Natural killer cell treated with Interleukin-12 subunit alpha and Interleukin-12 subunit beta and Interleukin-15 and Interleukin-18, amount 100 ng/mL, for 72 hours (primary cell): ENCODE data around the gene ZCWPW1. TPM values are rescaled to one million over a fixed set of nuclear protein-coding genes. Genes with fewer than 3 reads are reported as not detected.

Source experiments
- ATAC-seq, 2 donors: fragments of 150-1000 bp; cut with Tn5 transposase in 1 of 2; sonication (Bioruptor Pico), chemical (Tn5 transposase) in 1 of 2; 2 replicates each; pipeline ENCODE4 v1.10.0; 2021
- DNase-seq: peaks from one replicate; pipeline ENCODE4 v3.0.0; 2022; ENCODE audit warnings: low spot score
- H3K27ac Mint-ChIP-seq, 2 donors: 1 replicate in 1 of 2; 2 replicates in 1 of 2; pipeline ENCODE4 v1.8.0; 2022; ENCODE audit warnings: mixed read lengths in 2 of 2, mild to moderate bottlenecking in 1 of 2, moderate library complexity in 1 of 2
- H3K27me3 Mint-ChIP-seq, 2 donors: 1 replicate in 1 of 2; 2 replicates in 1 of 2; pipeline ENCODE4 v1.8.0; 2022; ENCODE audit warnings: mixed read lengths in 2 of 2
- H3K36me3 Mint-ChIP-seq: one replicate; pipeline ENCODE4 v1.8.0; 2022; ENCODE audit warnings: mixed read lengths
- H3K4me1 Mint-ChIP-seq, 2 donors: 1 replicate in 1 of 2; 2 replicates in 1 of 2; pipeline ENCODE4 v1.8.0; 2022; ENCODE audit warnings: low read depth in 2 of 2, mixed read lengths in 2 of 2, mild to moderate bottlenecking in 1 of 2
- H3K4me3 Mint-ChIP-seq: one replicate; pipeline ENCODE4 v1.8.0; 2022; ENCODE audit warnings: mixed read lengths
- H3K9me3 Mint-ChIP-seq: 2 replicates; pipeline ENCODE4 v1.8.0; 2022; ENCODE audit warnings: mixed read lengths
- total RNA-seq, 2 donors: library from RNA; stranded (reverse); gene quantifications; one replicate each; pipeline ENCODE4 v1.2.3, GENCODE V29; 2022

ZCWPW1 gene
- total RNA-seq, 2 donors from 2014 or later: 1.3 to 2.5 TPM

DNA sequence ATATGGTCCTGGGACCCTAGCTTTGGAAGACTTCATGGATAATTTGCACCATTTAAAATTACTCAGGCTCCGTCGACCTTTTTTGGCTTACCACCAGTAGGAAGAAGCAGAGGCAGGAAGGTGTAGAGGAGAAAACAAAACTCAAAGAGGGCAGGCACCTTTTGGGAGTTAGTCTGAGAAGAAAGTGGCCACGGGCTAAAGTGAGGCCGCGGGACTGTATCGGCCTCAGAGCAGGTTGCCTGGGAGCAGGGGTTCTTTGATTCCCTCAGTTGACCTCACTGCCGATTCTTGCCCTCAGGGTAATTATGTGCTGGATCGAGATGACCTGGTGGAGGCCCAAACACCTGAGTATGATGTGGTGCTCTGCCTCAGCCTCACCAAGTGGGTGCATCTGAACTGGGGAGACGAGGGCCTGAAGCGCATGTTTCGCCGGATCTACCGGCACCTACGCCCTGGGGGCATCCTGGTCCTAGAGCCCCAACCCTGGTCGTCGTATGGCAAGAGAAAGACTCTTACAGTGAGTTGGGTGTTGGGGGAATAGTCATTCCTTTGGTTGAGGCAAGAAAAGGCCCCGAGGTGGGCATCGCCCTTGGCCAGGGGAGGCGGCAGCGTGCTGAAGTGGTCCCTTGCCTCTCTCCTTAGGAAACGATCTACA is 4.2 kb upstream of the ZCWPW1 start:
- Mint-ChIP-seq H3K4me1 (peaks cover 51 to 56% of the 10 kb centered on the region in 2 donors), H3K4me3 (peak overlapping the region; percentile 52)

GRCh38 chr7:100432053-100432452 is 3.5 kb upstream of the ZCWPW1 start:
- ATAC-seq (no peak), DNase-seq (no peak)
- H3K4me3 Mint-ChIP-seq: peak overlapping the region; percentile 52
- H3K9me3 Mint-ChIP-seq: no peaks in the 10 kb centered on the region
- no peaks in the 10 kb centered on the region for H3K27me3 Mint-ChIP-seq
- peak overlapping the region; percentile 91 to 100 for H3K27ac Mint-ChIP-seq
- peaks cover 53 to 56% of the 10 kb centered on the region in 2 donors for H3K4me1 Mint-ChIP-seq
- H3K36me3 Mint-ChIP-seq: peaks cover 19% of the 10 kb centered on the region

More for the DNA sequence above, 4.2 kb upstream of the ZCWPW1 start:
- DNase-seq (no peak), ATAC-seq (no peak)
- no peaks in the 10 kb centered on the region for H3K9me3 Mint-ChIP-seq
- H3K27ac Mint-ChIP-seq: peak overlapping the region; percentile 91 to 100
- H3K36me3 Mint-ChIP-seq: peaks cover 19% of the 10 kb centered on the region
- H3K27me3 Mint-ChIP-seq: no peaks in the 10 kb centered on the region

DNA sequence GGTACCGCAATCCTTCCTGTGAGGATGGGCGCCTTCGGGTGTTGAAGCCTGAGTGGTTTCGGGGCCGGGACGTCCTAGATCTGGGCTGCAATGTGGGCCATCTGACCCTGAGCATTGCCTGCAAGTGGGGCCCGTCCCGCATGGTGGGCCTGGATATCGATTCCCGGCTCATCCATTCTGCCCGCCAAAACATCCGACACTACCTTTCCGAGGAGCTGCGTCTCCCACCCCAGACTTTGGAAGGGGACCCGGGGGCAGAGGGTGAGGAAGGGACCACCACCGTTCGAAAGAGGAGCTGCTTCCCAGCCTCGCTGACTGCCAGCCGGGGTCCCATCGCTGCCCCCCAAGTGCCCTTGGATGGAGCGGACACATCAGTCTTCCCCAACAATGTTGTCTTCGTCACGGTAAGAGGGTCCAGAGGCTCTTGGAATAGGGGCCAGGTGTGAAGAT is 2.8 kb upstream of the ZCWPW1 start:
- no peak for ATAC-seq
- H3K4me1 Mint-ChIP-seq: peaks cover 53 to 56% of the 10 kb centered on the region in 2 donors
- no peak for DNase-seq
- H3K9me3 Mint-ChIP-seq: no peaks in the 10 kb centered on the region
- H3K27me3 Mint-ChIP-seq: no peaks in the 10 kb centered on the region
- peak overlapping the region; percentile 86 for H3K4me3 Mint-ChIP-seq
- peaks cover 19% of the 10 kb centered on the region for H3K36me3 Mint-ChIP-seq
- peak overlapping the region; percentile 91 to 100 for H3K27ac Mint-ChIP-seq

DNA sequence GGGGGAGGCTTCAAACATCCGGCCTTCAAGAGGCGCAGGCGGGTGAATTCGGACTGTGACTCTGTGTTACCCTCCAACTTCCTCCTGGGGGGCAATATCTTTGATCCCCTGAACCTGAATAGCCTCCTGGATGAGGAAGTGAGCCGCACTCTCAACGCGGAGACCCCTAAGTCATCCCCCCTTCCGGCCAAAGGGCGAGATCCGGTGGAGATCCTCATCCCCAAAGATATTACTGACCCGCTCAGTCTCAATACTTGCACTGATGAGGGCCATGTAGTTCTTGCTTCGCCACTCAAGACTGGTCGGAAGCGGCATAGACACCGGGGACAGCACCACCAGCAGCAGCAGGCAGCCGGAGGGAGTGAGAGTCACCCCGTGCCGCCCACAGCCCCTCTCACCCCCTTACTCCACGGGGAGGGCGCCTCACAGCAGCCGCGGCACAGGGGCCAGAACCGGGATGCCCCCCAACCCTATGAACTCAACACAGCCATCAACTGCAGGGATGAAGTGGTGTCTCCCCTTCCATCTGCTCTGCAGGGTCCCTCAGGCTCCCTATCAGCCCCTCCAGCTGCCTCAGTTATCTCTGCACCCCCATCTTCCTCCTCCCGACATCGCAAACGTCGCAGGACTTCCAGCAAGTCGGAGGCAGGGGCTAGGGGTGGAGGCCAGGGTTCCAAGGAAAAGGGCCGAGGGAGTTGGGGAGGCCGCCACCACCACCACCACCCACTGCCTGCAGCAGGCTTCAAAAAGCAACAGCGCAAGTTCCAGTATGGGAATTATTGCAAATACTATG is 2.2 kb upstream of the ZCWPW1 start:
- Mint-ChIP-seq H3K27me3 (no peaks in the 10 kb centered on the region), H3K36me3 (peaks cover 19% of the 10 kb centered on the region), H3K27ac (peak overlapping the region; percentile 91 to 100), H3K4me1 (peaks cover 55 to 56% of the 10 kb centered on the region in 2 donors), H3K9me3 (no peaks in the 10 kb centered on the region), H3K4me3 (peak overlapping the region; percentile 86)
- peak; percentile 70 for DNase-seq
- ATAC-seq: peak in 1 of 2 donors; percentile 1

- Mint-ChIP-seq H3K9me3 (no peaks in the 10 kb centered on the region), H3K4me3 (peak within 1 kb of the TSS; percentile 97), H3K27ac (peak within 1 kb of the TSS; percentile 99 to 100), H3K4me1 (peaks cover 50 to 51% of the 10 kb centered on the region in 2 donors), H3K27me3 (no peaks in the 10 kb centered on the region), H3K36me3 (peaks cover 15% of the 10 kb centered on the region)
- DNase-seq: peak; percentile 96
- ATAC-seq: peak; percentile 63 to 72
Measured at GRCh38 chr7:100429637-100430492, 1.4 kb upstream of the ZCWPW1 start, which contains the start of gene MEPCE. MEPCE (plus strand) TSS chr7:100429831; CDS start chr7:100430019, 188 bp downstream.

- H3K36me3 Mint-ChIP-seq: peaks cover 10% of the 10 kb centered on the region
- H3K9me3 Mint-ChIP-seq: no peaks in the 10 kb centered on the region
- peak; percentile 79 to 83 for ATAC-seq
Measured at GRCh38 chr7:100428967-100429636, 599 bp upstream of the ZCWPW1 start.

GRCh38 chr7:100427762-100428198 is 723 bp downstream of the ZCWPW1 start:
- ATAC-seq (no peak), DNase-seq (no peak)
- peak overlapping the region; percentile 97 for H3K4me3 Mint-ChIP-seq
- no peaks in the 10 kb centered on the region for H3K9me3 Mint-ChIP-seq
- H3K36me3 Mint-ChIP-seq: peaks cover 10% of the 10 kb centered on the region
- peak overlapping the region; percentile 99 to 100 for H3K27ac Mint-ChIP-seq
- peaks cover 45 to 50% of the 10 kb centered on the region in 2 donors for H3K4me1 Mint-ChIP-seq
- H3K27me3 Mint-ChIP-seq: no peaks in the 10 kb centered on the region

More at GRCh38 chr7:100428967-100429636, 599 bp upstream of the ZCWPW1 start:
- peaks cover 44 to 46% of the 10 kb centered on the region in 2 donors for H3K4me1 Mint-ChIP-seq
- DNase-seq: peak; percentile 100
- peak overlapping the region; percentile 99 to 100 for H3K27ac Mint-ChIP-seq
- no peaks in the 10 kb centered on the region for H3K27me3 Mint-ChIP-seq
- peak overlapping the region; percentile 97 for H3K4me3 Mint-ChIP-seq

DNA sequence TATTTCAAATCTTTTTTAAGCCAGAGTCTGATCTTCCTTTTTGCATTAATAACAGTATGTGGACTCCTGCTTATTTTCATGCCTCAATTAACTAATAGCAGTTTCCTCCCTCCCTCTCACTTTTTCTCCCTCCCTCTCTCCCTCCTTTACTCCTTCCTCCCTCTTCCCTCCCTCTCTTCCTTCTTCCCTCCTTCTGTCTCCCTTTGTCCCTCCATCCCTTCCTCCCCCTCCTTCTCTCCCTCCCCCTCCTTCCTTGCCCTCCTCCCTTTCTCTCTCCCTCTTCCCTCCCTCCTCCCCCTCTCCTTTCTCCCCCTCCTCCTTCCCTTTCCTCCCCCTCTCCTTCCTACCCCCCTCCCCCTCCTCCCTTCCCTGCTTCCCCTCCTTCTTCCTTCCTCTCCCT is 2.0 kb downstream of the ZCWPW1 start:
- Mint-ChIP-seq H3K4me1 (peaks cover 36 to 39% of the 10 kb centered on the region in 2 donors), H3K36me3 (peaks cover 5% of the 10 kb centered on the region), H3K27ac (peak overlapping the region in 1 of 2 donors; percentile 38), H3K27me3 (no peaks in the 10 kb centered on the region), H3K9me3 (no peaks in the 10 kb centered on the region), H3K4me3 (no peak overlapping the region)
- DNase-seq (no peak), ATAC-seq (no peak)

GRCh38 chr7:100425347-100425746 is 3.2 kb downstream of the ZCWPW1 start:
- Mint-ChIP-seq H3K4me3 (no peak overlapping the region), H3K4me1 (peaks cover 32 to 34% of the 10 kb centered on the region in 2 donors), H3K27ac (no peak overlapping the region), H3K36me3 (peaks cover 5% of the 10 kb centered on the region), H3K9me3 (no peaks in the 10 kb centered on the region), H3K27me3 (no peaks in the 10 kb centered on the region)
- DNase-seq (no peak), ATAC-seq (no peak)

- H3K4me1 Mint-ChIP-seq: peaks cover 17 to 22% of the 10 kb centered on the region in 2 donors
- no peak for DNase-seq
- H3K36me3 Mint-ChIP-seq: no peaks in the 10 kb centered on the region
- no peaks in the 10 kb centered on the region for H3K9me3 Mint-ChIP-seq
- no peak for ATAC-seq
- H3K4me3 Mint-ChIP-seq: no peak overlapping the region
- no peaks in the 10 kb centered on the region for H3K27me3 Mint-ChIP-seq
- peak overlapping the region in 1 of 2 donors; percentile 60 for H3K27ac Mint-ChIP-seq
Measured at GRCh38 chr7:100423315-100423714, 5.2 kb downstream of the ZCWPW1 start.

GRCh38 chr7:100419660-100420226 is 8.8 kb downstream of the ZCWPW1 start:
- H3K27ac Mint-ChIP-seq: peak overlapping the region in 1 of 2 donors; percentile 62
- H3K27me3 Mint-ChIP-seq: no peaks in the 10 kb centered on the region
- peaks cover 12% of the 10 kb centered on the region in 2 donors for H3K4me1 Mint-ChIP-seq
- H3K9me3 Mint-ChIP-seq: no peaks in the 10 kb centered on the region
- ATAC-seq (no peak), DNase-seq (no peak)
- H3K4me3 Mint-ChIP-seq: no peak overlapping the region
- H3K36me3 Mint-ChIP-seq: no peaks in the 10 kb centered on the region

GRCh38 chr7:100418930-100419659 is 9.4 kb downstream of the ZCWPW1 start:
- H3K36me3 Mint-ChIP-seq: no peaks in the 10 kb centered on the region
- peak overlapping the region in 1 of 2 donors; percentile 62 for H3K27ac Mint-ChIP-seq
- ATAC-seq (no peak), DNase-seq (no peak)
- H3K4me3 Mint-ChIP-seq: no peak overlapping the region
- H3K4me1 Mint-ChIP-seq: peaks cover 11 to 12% of the 10 kb centered on the region in 2 donors
- no peaks in the 10 kb centered on the region for H3K27me3 Mint-ChIP-seq
- no peaks in the 10 kb centered on the region for H3K9me3 Mint-ChIP-seq
